HG02943 (cell line): ENCODE measurements around the gene CC2D1A.

Source experiments
- ATAC-seq: cut with Tn5 transposase; IDR thresholded peaks from one replicate; pipeline ENCODE4 v1.9.1; 2021; ENCODE audit warnings: mild to moderate bottlenecking, low read depth, moderate library complexity; ENCODE audit not compliant: unreplicated experiment

CC2D1A gene

GRCh38 chr19:13975870-13976269 is 69.9 kb downstream of the CC2D1A start:
- ATAC-seq, result no peak

- no peak for ATAC-seq
Observed at GRCh38 chr19:13976446-13976845, 70.4 kb downstream of the CC2D1A start.

GRCh38 chr19:13977803-13978202 is 71.8 kb downstream of the CC2D1A start:
- ATAC-seq, result no peak

GRCh38 chr19:13978351-13979243 is 72.6 kb downstream of the CC2D1A start:
- no peak for ATAC-seq

GRCh38 chr19:13979244-13979615 is 73.2 kb downstream of the CC2D1A start:
- ATAC-seq, result no peak

GRCh38 chr19:13979686-13980085 is 73.7 kb downstream of the CC2D1A start:
- no peak for ATAC-seq

- ATAC-seq, result no peak
Observed at GRCh38 chr19:13980340-13980739, 74.3 kb downstream of the CC2D1A start.
